Smooth muscle cell of the brain vasculature (primary cell): Measurements from ENCODE around the gene RRAS.
"Not testable (repeated sequence)": the region's sequence is repeated elsewhere in the genome, so short reads cannot be mapped to it uniquely, and the experiment has no call there.

Experiments used
- DNase-seq: peaks from one replicate; pipeline ENCODE4 v3.0.0-alpha.2; 2012; ENCODE audit warnings: low read depth, low spot score

Gene RRAS

DNA sequence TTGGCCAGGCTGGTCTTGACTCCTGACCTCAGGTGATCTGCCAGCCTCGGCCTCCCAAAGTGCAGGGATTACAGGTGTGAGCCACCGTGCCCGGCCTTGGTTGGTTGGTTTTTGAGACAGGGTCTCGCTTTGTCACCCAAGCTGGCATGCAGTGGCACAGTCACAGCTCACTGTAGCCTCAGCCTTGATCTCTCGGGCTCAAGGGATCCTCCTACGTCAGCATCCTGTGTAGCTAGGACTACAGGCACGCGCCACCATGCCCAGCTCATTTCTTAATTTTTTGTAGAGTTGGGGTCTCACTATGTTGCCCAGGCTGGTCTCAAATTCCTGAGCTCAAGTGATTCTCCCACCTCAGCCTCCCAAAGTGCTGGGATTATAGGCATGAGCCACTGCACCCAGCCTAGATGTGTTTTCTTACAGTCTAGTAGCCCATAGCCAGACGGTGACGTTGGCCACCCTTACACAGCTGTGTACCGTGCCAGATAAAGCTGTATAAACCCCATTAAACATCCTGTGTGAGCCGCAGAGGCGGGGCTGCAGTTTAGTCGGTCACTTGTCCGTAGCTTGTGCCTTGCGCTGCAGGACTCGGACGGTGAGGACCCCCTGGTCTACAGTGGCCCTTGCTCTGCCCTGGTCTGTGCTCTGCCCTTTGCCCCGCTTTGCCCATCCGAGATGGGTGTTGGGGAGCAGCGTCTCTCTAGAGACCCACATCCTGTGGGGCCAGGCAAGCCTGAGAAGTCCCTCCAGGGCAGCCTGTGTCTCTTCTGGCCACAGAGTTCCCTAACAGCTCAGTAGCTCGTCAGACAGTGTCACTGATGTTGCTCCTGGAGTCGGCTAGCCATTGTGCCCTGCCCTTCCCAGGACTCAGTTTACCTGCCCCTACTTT lies 15.9 kb upstream of the RRAS start:
- DNase-seq, result no peak

GRCh38 chr19:49654581-49654980 lies 14.6 kb upstream of the RRAS start:
- no peak for DNase-seq

GRCh38 chr19:49653466-49653806 lies 13.5 kb upstream of the RRAS start:
- no peak for DNase-seq

- DNase-seq, result no peak
Measured at GRCh38 chr19:49652551-49653465, 12.9 kb upstream of the RRAS start.

- no peak for DNase-seq
Measured at GRCh38 chr19:49651820-49652550, 12.0 kb upstream of the RRAS start.

DNA sequence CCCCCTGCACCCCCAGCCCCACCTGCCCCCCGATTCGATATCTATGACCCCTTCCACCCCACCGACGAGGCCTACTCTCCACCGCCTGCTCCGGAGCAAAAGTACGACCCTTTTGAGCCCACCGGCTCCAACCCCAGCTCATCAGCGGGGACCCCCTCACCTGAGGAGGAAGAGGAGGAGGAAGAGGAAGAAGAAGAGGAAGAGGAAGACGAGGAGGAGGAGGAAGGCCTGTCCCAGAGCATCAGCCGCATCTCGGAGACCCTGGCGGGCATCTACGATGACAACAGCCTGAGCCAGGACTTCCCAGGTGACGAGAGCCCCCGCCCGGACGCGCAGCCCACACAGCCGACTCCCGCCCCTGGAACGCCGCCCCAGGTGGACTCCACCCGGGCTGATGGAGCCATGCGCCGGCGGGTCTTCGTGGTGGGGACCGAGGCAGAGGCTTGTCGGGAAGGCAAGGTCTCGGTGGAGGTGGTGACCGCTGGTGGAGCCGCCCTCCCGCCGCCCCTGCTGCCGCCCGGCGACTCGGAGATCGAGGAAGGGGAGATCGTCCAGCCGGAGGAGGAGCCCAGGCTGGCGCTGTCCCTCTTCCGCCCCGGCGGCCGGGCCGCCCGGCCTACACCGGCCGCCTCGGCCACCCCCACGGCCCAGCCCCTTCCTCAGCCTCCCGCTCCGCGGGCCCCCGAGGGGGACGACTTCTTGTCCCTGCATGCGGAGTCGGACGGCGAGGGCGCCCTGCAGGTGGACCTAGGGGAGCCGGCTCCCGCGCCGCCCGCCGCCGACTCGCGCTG lies 11.3 kb upstream of the RRAS start:
- DNase-seq, result no peak

DNA sequence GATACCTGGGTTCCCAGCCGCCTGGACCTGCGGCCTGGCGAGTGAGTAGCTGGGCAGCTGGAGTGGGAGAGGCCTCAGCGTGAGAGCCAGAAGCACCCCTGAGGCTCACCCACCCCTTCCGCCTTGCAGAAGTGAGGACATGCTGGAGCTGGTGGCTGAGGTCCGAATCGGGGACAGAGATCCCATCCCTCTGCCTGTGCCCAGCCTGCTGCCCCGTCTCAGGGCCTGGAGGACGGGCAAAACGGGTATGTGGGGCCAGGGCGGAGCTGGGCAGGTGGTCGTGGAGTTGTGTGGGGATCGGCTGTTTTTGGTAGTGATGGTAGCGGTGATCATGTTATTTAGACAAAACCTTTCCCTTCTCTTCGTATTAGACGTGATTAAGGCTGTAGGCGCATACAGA lies 6.6 kb upstream of the RRAS start:
- DNase-seq, result no peak

GRCh38 chr19:49645995-49646394 lies 6.1 kb upstream of the RRAS start:
- DNase-seq, result no peak

- DNase-seq, result no peak
Measured at GRCh38 chr19:49645592-49645991, 5.6 kb upstream of the RRAS start.

- DNase-seq, result no peak
Measured at GRCh38 chr19:49643466-49643865, 3.5 kb upstream of the RRAS start.

- no peak for DNase-seq
Measured at GRCh38 chr19:49642492-49643035, 2.6 kb upstream of the RRAS start.

- DNase-seq, result peak; percentile 100
Measured at GRCh38 chr19:49641688-49642491, 1.9 kb upstream of the RRAS start, which contains the start of gene SCAF1. TSS of gene SCAF1 (plus strand) at chr19:49642209. CDS start at chr19:49645027, 2,818 bp downstream.

DNA sequence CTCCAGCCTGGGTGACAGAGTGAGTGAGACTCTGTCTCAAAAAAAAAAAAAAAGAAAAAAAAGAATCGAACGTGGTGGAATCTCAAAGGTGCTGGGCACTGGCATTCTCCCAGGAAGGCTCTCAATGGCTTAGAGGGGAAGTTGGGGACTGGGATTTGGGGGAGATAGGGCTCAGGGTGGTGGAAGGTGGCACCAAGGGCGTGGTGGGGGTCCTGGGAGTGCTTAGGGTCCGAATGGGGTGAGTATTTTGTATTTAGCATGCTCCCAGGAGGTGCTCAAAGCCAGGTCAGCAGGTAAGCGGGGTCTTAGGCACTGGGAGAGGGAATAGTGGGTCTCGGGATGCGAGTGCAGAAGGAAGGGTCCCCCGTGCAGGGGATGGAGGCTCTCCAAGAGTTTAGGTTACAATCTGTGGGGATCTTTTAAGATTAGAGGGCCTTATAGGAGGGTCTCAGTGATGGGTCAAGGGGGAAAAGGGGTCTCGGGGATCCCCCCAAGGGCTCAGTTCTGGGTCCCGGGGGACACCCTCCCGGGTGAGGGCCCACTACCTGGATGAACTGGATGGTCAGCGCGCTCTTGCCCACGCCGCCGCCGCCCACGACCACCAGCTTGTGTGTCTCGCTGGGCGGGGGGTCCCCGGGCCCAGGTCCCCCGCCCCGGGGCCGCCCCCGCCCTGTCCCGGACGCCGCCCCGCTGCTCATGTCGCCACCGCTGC lies 386 bp downstream of the RRAS start:
- DNase-seq, result no peak

GRCh38 chr19:49637821-49638738 lies 1.9 kb downstream of the RRAS start:
- no peak for DNase-seq

DNA sequence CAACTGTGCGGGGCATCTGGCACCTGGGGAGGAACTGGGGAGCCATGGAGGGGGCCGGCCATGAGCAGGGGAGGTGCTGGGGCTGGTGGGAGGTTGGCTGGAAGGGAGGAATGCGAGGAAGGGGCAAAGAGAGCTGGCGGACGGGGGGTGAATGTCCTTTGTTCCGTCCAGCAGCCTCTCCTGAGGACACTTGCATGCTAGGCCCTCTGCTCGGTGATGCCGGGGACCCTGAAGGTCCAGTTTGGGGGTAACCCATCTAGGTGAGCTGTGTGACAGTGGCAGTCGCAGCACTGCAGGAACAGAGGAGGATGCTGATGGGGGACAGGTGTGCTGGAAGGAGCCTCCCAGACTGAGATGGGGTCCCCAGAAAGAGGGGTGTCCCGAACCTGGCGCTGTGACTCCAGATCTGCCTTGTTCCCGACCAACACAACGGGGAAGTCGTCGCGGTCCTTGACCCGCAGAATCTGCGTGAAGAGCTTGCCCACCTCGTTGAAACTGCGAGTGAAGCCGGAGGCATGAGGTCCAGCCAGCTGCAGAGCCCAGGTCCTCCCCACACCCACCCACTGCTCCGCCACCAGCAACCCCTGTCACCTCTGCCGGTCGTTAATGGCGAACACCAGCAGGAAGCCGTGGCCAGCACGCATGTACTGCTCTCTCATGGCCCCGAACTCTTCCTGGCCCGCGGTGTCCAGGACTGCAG lies 3.6 kb downstream of the RRAS start:
- no peak for DNase-seq

DNA sequence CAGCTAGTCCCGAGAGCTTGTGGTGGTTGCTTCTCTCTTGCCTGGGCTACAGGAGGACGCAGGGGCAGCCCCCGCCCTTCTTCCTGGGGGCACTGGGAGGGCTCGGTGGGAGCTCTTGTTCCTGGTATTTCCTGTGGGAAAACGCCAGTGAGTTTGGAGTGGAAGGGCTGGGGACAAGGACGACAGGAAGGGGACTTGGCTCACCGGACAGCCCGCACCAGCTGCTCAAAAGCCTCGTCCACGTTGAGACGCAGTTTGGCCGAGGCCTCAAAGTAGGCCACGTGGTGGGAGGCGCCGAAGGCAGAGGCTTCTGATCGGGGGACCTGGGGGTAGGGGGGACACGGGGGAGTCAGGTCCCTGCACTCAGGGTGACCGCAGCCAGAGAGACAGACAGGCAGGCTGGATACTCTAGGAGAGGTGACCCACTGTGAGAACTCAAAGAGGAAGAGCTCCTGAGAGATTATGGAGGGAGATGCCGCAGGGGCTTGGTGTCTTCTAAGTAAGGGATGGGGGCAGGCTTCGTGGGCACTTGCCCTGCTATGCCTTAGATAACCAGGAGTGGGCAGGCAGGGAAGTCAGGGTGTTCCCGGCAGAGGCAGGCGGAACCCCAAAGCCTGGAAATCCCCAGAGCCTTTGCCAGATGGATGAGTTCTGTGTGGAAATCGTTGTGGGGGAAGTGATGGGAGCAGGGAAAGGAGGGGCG lies 4.3 kb downstream of the RRAS start:
- no peak for DNase-seq

GRCh38 chr19:49633273-49633672 lies 6.7 kb downstream of the RRAS start:
- DNase-seq, result not testable (repeated sequence)
